BLaER1 (cell line): Measurements from ENCODE around the gene BCAR3.

ENCODE experiments used
- H3K27ac ChIP-seq: shearing (Covaris generic); formaldehyde crosslinking; 2 replicates; pipeline ENCODE4 v1.8.1; 2022
- H3K27me3 ChIP-seq: shearing (Covaris generic); formaldehyde crosslinking; 2 replicates; pipeline ENCODE4 v1.8.1; 2022
- H3K36me3 ChIP-seq: shearing (Covaris generic); formaldehyde crosslinking; 2 replicates; pipeline ENCODE4 v1.8.1; 2022
- H3K4me1 ChIP-seq: shearing (Covaris generic); formaldehyde crosslinking; 2 replicates; pipeline ENCODE4 v1.8.1; 2022
- H3K4me2 ChIP-seq: shearing (Covaris generic); formaldehyde crosslinking; 2 replicates; pipeline ENCODE4 v1.8.1; 2022
- H3K4me3 ChIP-seq: shearing (Covaris generic); formaldehyde crosslinking; 2 replicates; pipeline ENCODE4 v1.8.1; 2022
- H3K9ac ChIP-seq: shearing (Covaris generic); formaldehyde crosslinking; 2 replicates; pipeline ENCODE4 v1.8.1; 2022
- H3K9me3 ChIP-seq: shearing (Covaris generic); formaldehyde crosslinking; 2 replicates; pipeline ENCODE4 v1.8.1; 2022
- H4K20me1 ChIP-seq: shearing (Covaris generic); formaldehyde crosslinking; 2 replicates; pipeline ENCODE4 v1.8.1; 2022
- Cebpa-rat ChIP-seq: shearing (Covaris generic); IDR thresholded peaks from 2 replicates; pipeline ENCODE4 v1.8.1; 2022

The BCAR3 gene

DNA sequence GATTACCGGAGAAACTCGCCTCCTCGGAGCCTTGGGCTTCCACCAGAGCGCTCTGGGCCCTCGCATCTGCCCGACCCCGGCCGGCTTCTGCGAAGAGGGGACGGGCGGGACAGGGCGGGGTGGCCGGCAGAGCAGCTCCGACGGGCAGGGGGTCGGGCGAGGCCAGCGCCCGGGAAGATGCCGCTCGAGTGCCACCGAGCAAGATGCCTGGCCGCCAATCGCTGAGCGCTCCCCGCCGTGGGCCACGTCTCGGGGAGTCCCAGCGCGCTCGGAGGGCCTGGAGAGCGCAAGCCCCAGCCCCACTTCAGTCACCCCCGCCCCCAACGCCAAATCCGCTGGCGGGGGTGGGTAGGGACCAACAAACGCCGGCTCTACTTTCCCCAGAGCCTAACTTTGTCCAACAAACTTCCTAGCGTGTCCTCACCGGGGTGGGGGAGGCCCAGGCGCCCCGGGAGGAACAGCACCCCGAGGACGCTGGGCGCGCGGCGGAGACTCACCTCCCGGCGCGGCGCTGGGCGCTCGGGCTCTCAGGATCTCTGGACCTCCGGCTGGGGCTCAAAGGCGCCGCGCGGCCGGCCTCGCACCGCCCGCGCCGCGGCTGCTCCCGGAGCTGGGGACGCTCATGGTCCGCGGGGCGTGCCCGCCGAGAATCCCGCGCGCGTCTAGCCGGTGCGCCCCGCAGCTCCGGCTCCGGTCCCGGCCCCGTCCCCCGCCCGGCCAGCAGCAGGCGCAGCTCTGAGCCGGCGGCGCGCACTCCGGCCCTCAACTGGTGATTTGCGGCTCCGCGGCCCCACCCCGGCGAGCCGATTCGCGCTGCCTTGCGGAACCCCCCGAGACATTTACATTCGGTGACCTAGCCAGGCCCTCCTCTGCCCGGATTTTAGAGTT is at the start of gene BCAR3:
Gene BCAR3, minus strand, starts transcription at position 737 of the 888 bp plus-strand sequence. CDS start 6,907 bp downstream, outside the sequence.
- H3K9ac ChIP-seq = peak within 1 kb of the TSS; percentile 95
- H3K27ac ChIP-seq = peak within 1 kb of the TSS; percentile 95
- TF ChIP-seq Cebpa-rat = no peak
- H3K4me1 ChIP-seq = peaks cover 60% of the 10 kb centered on the region
- no peaks in the 10 kb centered on the region for H3K27me3 ChIP-seq
- H3K4me3 ChIP-seq = peak within 1 kb of the TSS; percentile 94
- H3K36me3 ChIP-seq = peaks cover 30% of the 10 kb centered on the region
- peak within 1 kb of the TSS; percentile 81 for H3K4me2 ChIP-seq
- no peaks in the 10 kb centered on the region for H3K9me3 ChIP-seq
- peaks cover 43% of the 10 kb centered on the region for H4K20me1 ChIP-seq

DNA sequence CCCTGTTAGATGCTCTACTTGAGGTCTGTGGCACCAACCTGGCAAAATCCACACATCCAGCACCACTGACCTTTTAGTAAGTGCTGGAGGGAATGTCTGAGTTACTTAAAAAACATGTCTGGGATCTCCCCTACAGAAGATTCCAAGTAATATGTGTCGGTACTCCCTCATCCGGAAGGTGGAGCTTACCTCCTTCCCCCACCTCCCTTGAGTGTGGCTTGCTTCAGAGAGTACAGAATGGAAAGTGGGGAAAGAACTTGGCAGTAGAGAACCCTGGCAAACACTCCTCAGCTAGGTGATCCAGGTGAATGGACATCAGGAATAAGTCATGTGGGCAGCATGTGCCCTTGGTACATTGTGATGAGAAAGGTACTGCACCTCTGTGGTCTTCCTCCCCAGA is 49.0 kb upstream of the BCAR3 start:
- Histone ChIP-seq H3K9ac (no peak overlapping the region), H3K27me3 (no peaks in the 10 kb centered on the region), H3K36me3 (no peaks in the 10 kb centered on the region), H3K27ac (no peak overlapping the region), H3K4me3 (no peak overlapping the region), H3K9me3 (no peaks in the 10 kb centered on the region), H3K4me2 (no peak overlapping the region), H3K4me1 (peaks cover 25% of the 10 kb centered on the region), H4K20me1 (no peaks in the 10 kb centered on the region)
- no peak for TF ChIP-seq Cebpa-rat

- TF ChIP-seq Cebpa-rat = no peak
- H3K36me3 ChIP-seq = no peaks in the 10 kb centered on the region
- no peak overlapping the region for H3K27ac ChIP-seq
- H3K9me3 ChIP-seq = no peaks in the 10 kb centered on the region
- H3K4me3 ChIP-seq = no peak overlapping the region
- peaks cover 25% of the 10 kb centered on the region for H3K4me1 ChIP-seq
- no peaks in the 10 kb centered on the region for H3K27me3 ChIP-seq
- no peaks in the 10 kb centered on the region for H4K20me1 ChIP-seq
- H3K4me2 ChIP-seq = no peak overlapping the region
- no peak overlapping the region for H3K9ac ChIP-seq
These were observed 48.3 kb upstream of the BCAR3 start for GRCh38 chr1:93729906-93730305.

GRCh38 chr1:93729502-93729901 is 47.9 kb upstream of the BCAR3 start:
- H4K20me1 ChIP-seq = no peaks in the 10 kb centered on the region
- TF ChIP-seq Cebpa-rat = no peak
- no peak overlapping the region for H3K4me2 ChIP-seq
- H3K9me3 ChIP-seq = no peaks in the 10 kb centered on the region
- no peaks in the 10 kb centered on the region for H3K27me3 ChIP-seq
- H3K36me3 ChIP-seq = no peaks in the 10 kb centered on the region
- no peak overlapping the region for H3K9ac ChIP-seq
- H3K4me1 ChIP-seq = peaks cover 25% of the 10 kb centered on the region
- no peak overlapping the region for H3K4me3 ChIP-seq
- H3K27ac ChIP-seq = no peak overlapping the region

- H3K9ac ChIP-seq = no peak overlapping the region
These were observed 47.0 kb upstream of the BCAR3 start for GRCh38 chr1:93728480-93729131.

DNA sequence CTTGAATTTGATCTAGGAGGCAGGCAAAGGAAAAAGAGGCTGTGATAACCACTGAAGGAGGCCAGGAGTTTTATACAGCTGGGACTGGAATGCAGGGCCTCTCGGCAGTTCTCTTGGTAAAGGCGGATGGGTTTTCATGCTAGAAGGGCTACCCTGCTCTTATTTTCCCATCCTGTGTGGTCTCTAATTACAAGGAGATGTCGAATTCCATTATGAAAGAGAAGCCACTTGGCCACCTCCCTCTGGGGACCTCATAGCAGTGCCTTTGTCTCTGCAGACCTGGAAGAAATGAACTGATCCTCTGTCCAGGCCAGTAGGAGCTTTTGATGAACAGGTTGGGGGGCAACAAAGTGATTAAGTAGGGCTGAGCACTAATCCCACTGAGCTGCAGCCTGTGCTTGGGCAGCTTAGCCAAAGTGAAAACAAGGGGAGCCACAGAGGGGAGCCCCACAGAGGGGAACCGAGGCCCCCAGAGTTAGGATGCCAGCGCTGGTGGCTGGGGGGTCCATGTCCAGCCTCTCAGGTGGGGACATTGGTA is 42.2 kb upstream of the BCAR3 start:
- Histone ChIP-seq H3K27ac (peak overlapping the region; percentile 94), H3K4me3 (no peak overlapping the region), H3K9ac (no peak overlapping the region; the same call in 1 of the 2 replicates), H3K4me1 (peaks cover 37% of the 10 kb centered on the region), H3K27me3 (no peaks in the 10 kb centered on the region), H3K36me3 (no peaks in the 10 kb centered on the region), H3K4me2 (peak overlapping the region; percentile 79), H3K9me3 (no peaks in the 10 kb centered on the region), H4K20me1 (no peaks in the 10 kb centered on the region)
- TF ChIP-seq Cebpa-rat = no peak

More at GRCh38 chr1:93728480-93729131, 47.0 kb upstream of the BCAR3 start:
- no peak for TF ChIP-seq Cebpa-rat
- H3K4me3 ChIP-seq = no peak overlapping the region
- H3K9me3 ChIP-seq = no peaks in the 10 kb centered on the region
- H3K36me3 ChIP-seq = no peaks in the 10 kb centered on the region
- no peak overlapping the region for H3K27ac ChIP-seq
- H3K27me3 ChIP-seq = no peaks in the 10 kb centered on the region
- no peak overlapping the region for H3K4me2 ChIP-seq
- H4K20me1 ChIP-seq = no peaks in the 10 kb centered on the region
- peaks cover 27% of the 10 kb centered on the region for H3K4me1 ChIP-seq

DNA sequence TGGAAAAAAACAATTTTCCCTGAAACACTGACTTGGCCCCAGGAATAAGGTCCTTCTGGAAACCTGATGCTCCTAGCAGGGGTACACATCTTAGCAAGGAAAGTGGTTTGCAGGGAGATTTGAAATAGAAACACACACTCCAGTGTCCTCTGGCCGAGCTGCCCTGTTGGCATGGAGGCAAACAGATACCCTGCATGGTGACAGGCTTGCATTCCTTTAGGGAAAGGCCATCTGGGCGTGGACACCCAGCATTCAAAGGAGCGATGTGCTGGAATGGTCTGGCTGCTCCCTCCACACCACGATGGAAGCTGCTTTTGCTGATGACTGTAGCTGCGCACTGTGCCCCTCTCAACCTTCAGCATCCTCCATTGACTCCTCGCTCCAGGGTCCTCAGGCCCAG is 41.5 kb upstream of the BCAR3 start:
- no peak for TF ChIP-seq Cebpa-rat
- H3K9me3 ChIP-seq = no peaks in the 10 kb centered on the region
- H3K27ac ChIP-seq = peak overlapping the region; percentile 94
- no peaks in the 10 kb centered on the region for H4K20me1 ChIP-seq
- H3K27me3 ChIP-seq = no peaks in the 10 kb centered on the region
- H3K4me1 ChIP-seq = peaks cover 37% of the 10 kb centered on the region
- peak overlapping the region; percentile 78; the same call in 1 of the 2 replicates for H3K9ac ChIP-seq
- H3K4me2 ChIP-seq = peak overlapping the region; percentile 79
- no peaks in the 10 kb centered on the region for H3K36me3 ChIP-seq
- no peak overlapping the region for H3K4me3 ChIP-seq

- Histone ChIP-seq H3K9ac (peak overlapping the region; percentile 78), H3K4me2 (peak overlapping the region; percentile 79)
- no peak for TF ChIP-seq Cebpa-rat
These were observed 40.7 kb upstream of the BCAR3 start for GRCh38 chr1:93722081-93723031.

More at GRCh38 chr1:93722081-93723031, 40.7 kb upstream of the BCAR3 start:
- H3K9me3 ChIP-seq = no peaks in the 10 kb centered on the region
- H3K4me3 ChIP-seq = no peak overlapping the region
- peaks cover 40% of the 10 kb centered on the region for H3K4me1 ChIP-seq
- H4K20me1 ChIP-seq = no peaks in the 10 kb centered on the region
- no peaks in the 10 kb centered on the region for H3K36me3 ChIP-seq
- no peaks in the 10 kb centered on the region for H3K27me3 ChIP-seq
- peak overlapping the region; percentile 94 for H3K27ac ChIP-seq
